Astrocyte (in vitro differentiated cells and primary cell): Measurements from ENCODE around the gene STARD8.

Experiments used
- CTCF ChIP-seq: IDR thresholded peaks from 2 replicates; pipeline ENCODE4 v1.5.1; 2011; ENCODE audit warnings: low read depth, mild to moderate bottlenecking, inconsistent platforms, low read length, moderate library complexity; ENCODE audit not compliant: insufficient read depth
- EZH2 ChIP-seq: IDR thresholded peaks from 2 replicates; pipeline ENCODE4 v1.6.1; 2012; ENCODE audit warnings: mild to moderate bottlenecking, low read length, inconsistent platforms; ENCODE audit not compliant: insufficient read depth

DNA sequence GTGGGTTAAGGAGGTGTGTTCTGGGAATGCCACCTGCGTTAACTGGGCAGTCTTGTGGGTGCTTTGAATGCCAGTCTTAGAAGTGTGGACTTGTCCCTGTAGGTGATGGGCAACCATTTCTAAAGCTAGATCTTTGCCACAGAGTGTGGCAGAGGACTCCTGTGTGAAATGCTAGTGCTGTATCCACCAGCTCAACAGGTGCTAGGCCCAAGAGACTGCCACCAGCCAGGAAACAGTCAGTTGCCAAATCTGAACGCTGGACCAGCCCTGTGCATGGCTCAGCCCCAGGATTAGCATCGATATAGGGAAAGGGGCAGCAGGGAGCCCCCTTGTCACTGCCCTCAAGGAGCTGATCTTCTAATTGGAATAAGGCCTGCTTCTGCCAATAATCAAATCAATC lies 35.3 kb downstream of the STARD8 start:
- TF ChIP-seq CTCF (no peak), EZH2 (no peak)
